ENCODE measurements around the gene TMPRSS3.

DNA sequence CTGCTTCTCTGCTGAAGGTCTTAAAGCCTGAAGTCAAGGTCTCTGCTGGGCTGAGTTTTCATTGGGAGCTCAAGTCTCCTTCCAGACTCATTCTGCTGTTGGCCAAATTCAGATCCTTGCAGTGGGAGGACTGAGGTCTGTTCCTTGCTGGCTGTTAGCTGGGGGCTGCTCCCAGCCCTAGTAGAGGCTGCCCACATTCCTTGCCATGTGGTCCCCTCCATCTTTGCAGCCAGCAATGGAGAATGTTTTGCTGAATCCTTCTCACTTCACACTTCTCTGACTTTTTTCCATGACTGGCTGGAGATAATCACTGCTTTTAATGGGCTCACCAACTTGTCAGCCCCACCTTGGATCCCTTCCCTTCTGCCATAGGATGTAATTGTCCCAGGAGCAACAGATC lies 41.1 kb upstream of the TMPRSS3 start:
- TF ChIP-seq, protein P1, sequence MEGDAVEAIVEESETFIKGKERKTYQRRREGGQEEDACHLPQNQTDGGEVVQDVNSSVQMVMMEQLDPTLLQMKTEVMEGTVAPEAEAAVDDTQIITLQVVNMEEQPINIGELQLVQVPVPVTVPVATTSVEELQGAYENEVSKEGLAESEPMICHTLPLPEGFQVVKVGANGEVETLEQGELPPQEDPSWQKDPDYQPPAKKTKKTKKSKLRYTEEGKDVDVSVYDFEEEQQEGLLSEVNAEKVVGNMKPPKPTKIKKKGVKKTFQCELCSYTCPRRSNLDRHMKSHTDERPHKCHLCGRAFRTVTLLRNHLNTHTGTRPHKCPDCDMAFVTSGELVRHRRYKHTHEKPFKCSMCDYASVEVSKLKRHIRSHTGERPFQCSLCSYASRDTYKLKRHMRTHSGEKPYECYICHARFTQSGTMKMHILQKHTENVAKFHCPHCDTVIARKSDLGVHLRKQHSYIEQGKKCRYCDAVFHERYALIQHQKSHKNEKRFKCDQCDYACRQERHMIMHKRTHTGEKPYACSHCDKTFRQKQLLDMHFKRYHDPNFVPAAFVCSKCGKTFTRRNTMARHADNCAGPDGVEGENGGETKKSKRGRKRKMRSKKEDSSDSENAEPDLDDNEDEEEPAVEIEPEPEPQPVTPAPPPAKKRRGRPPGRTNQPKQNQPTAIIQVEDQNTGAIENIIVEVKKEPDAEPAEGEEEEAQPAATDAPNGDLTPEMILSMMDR (IDR thresholded peaks at IDR 0.05 in 8 of 11, conservative IDR thresholded peaks at IDR 0.05 in 3 of 11), result no peak
- no peak for TF ChIP-seq POLR2A (IDR thresholded peaks at IDR 0.05)

Measured in spleen (tissue), 7 donors.